K562 (cell line): Measurements from ENCODE around the gene KIAA0319L. TPM values are rescaled to one million over a fixed set of nuclear protein-coding genes. Genes with fewer than 3 reads are reported as not detected.

Experiments
- ATAC-seq: fragments of 200-7000 bp; cut with Tn5 transposase; 3 replicates; pipeline ENCODE4 v1.9.1; 2020; ENCODE audit warnings: moderate library complexity
- BruUV-seq: library from RNA; stranded (reverse); fragments of 400-500 nt; replicated peaks from 2 replicates; lab custom pipeline; 2021; lab: Mats Ljungman, UMichigan
- CTCF ChIA-PET: fragments of 300-600 bp; formaldehyde crosslinking; extraction: SDS; loops from one replicate; lab custom pipeline; 2021; ENCODE audit warnings: low intra/inter-chr PET ratio; lab: Yijun Ruan, JAX
- POLR2A ChIA-PET: fragments of 300-600, 350-650 bp; sonication (Branson Sonifier 250); formaldehyde crosslinking; extraction: SDS; loops from one replicate; lab custom pipeline; 2021; ENCODE audit warnings: antibody characterized with exemption, inconsistent platforms; lab: Yijun Ruan, JAX
- DNase-seq, 4 experiments: peaks; one replicate each; pipeline versions ENCODE4 v3.0.0 to v3.0.0-alpha.2; 2011 to 2018; ENCODE audit warnings: low spot score in 3 of 4, mixed read lengths in 3 of 4; ENCODE audit errors: extremely low read depth in 1 of 4
- FAIRE-seq: peaks from 2 replicates; lab custom pipeline; 2011; peaks lifted over from hg19 to GRCh38; lab: Jason Lieb, UNC
- H2AFZ ChIP-seq: 2 replicates; pipeline ENCODE4 v1.6.0; 2011; ENCODE audit warnings: low read depth, low read length, control low read depth, inconsistent platforms
- H3K27ac ChIP-seq: fragments of 200-600 bp; 3 replicates; pipeline ENCODE4 v1.8.0; 2011; ENCODE audit warnings: low read depth, mild to moderate bottlenecking, control low read depth, inconsistent platforms, low read length, moderate library complexity, mixed read lengths; ENCODE audit errors: extremely low read depth
- H3K27me3 ChIP-seq, 2 experiments: fragments of 300-600 bp in 1 of 2; 2 replicates in 1 of 2; 3 replicates in 1 of 2; pipeline versions ENCODE4 v1.6.0 to v1.8.0; 2011; ENCODE audit warnings: inconsistent platforms in 2 of 2, low read length in 2 of 2, mild to moderate bottlenecking in 1 of 2, mixed read lengths in 1 of 2, moderate library complexity in 1 of 2; ENCODE audit not compliant: control insufficient read depth in 2 of 2, insufficient read depth in 2 of 2
- H3K36me3 ChIP-seq: fragments of 300-600 bp; 3 replicates; pipeline ENCODE4 v1.8.0; 2011; ENCODE audit warnings: mild to moderate bottlenecking, low read length, inconsistent platforms; ENCODE audit not compliant: control insufficient read depth, insufficient read depth
- H3K4me1 ChIP-seq, 2 experiments: fragments of 200-600 bp in 1 of 2; replicated peaks in 1 of 2; 2 replicates in 1 of 2; 3 replicates in 1 of 2; pipeline versions ENCODE4 v1.5.1 to v1.8.0; 2011; ENCODE audit warnings: inconsistent platforms in 2 of 2, low read length in 2 of 2, mild to moderate bottlenecking in 1 of 2, mixed read lengths in 1 of 2, moderate library complexity in 1 of 2; ENCODE audit not compliant: control insufficient read depth in 2 of 2, insufficient read depth in 2 of 2
- H3K4me2 ChIP-seq: 2 replicates; pipeline ENCODE4 v1.6.1; 2011; ENCODE audit warnings: low read length, control low read depth, inconsistent platforms, mixed read lengths; ENCODE audit not compliant: insufficient read depth
- H3K4me3 ChIP-seq: fragments of 200-600 bp; sonication (generic), shearing (Covaris generic); 2 replicates; pipeline ENCODE4 v1.5.1; 2016; ENCODE audit warnings: control low read depth, inconsistent platforms
- H3K79me2 ChIP-seq: fragments of 200-600 bp; 3 replicates; pipeline ENCODE4 v1.8.0; 2011; ENCODE audit warnings: low read length, inconsistent platforms; ENCODE audit not compliant: control insufficient read depth, insufficient read depth
- H3K9ac ChIP-seq, 2 experiments: 2 replicates each; pipeline versions ENCODE4 v1.6.0 to v1.6.1; 2011; ENCODE audit warnings: low read depth in 2 of 2, low read length in 2 of 2, control low read depth in 1 of 2, inconsistent platforms in 1 of 2, mild to moderate bottlenecking in 1 of 2, mixed read lengths in 1 of 2; ENCODE audit not compliant: insufficient read depth in 1 of 2
- H3K9me1 ChIP-seq: one replicate; pipeline ENCODE4 v1.6.0; 2011; ENCODE audit warnings: inconsistent platforms, mild to moderate bottlenecking, low read length, moderate library complexity; ENCODE audit not compliant: control insufficient read depth, insufficient read depth
- H3K9me3 ChIP-seq: replicated peaks from 2 replicates; pipeline ENCODE4 v1.5.1; 2011; ENCODE audit warnings: low read depth, low read length, inconsistent platforms; ENCODE audit not compliant: control insufficient read depth, insufficient read depth
- H4K20me1 ChIP-seq: replicated peaks from 2 replicates; pipeline ENCODE4 v1.6.1; 2011; ENCODE audit warnings: low read length, inconsistent platforms, mixed read lengths; ENCODE audit not compliant: control insufficient read depth, insufficient read depth
- CHD2 ChIP-seq: IDR thresholded peaks from 2 replicates; pipeline ENCODE4 v1.6.1; 2011; ENCODE audit warnings: low read depth, low read length
- CLOCK ChIP-seq: fragments of 250-450 bp; sonication (Bioruptor Pico); IDR thresholded peaks from 2 replicates; pipeline ENCODE4 v1.4.0; 2020; ENCODE audit warnings: mild to moderate bottlenecking, moderate library complexity, borderline replicate concordance
- DACH1 ChIP-seq: fragments of 450-650 bp; IDR thresholded peaks from 2 replicates; pipeline ENCODE4 v1.6.1; 2018; ENCODE audit not compliant: partially characterized antibody
- KDM5B ChIP-seq: fragments of 200-600 bp; sonication (generic); IDR thresholded peaks from 2 replicates; pipeline ENCODE4 v1.6.1; 2012; ENCODE audit warnings: low read depth, mild to moderate bottlenecking, moderate library complexity, low read length, control low read depth, inconsistent platforms; ENCODE audit not compliant: insufficient replicate concordance
- KLF1 ChIP-seq: fragments of 450-650 bp; IDR thresholded peaks from 2 replicates; pipeline ENCODE4 v1.6.1; 2016; ENCODE audit warnings: missing genetic modification characterization, missing compliant biosample characterization
- MAFF ChIP-seq: IDR thresholded peaks from 2 replicates; pipeline ENCODE4 v1.6.1; 2012; ENCODE audit warnings: low read length, improper control_type of control experiment
- NEUROD1 ChIP-seq: fragments of 150-350 bp; IDR thresholded peaks from 2 replicates; pipeline ENCODE4 v1.6.1; 2014; ENCODE audit warnings: borderline replicate concordance, low read length, low read depth; ENCODE audit not compliant: partially characterized antibody
- RERE ChIP-seq: sonication (generic); formaldehyde crosslinking; IDR thresholded peaks from 2 replicates; pipeline ENCODE4 v1.8.0; 2023; ENCODE audit warnings: missing genetic modification reagents, mild to moderate bottlenecking, borderline replicate concordance
- WGBS: fragments of 100-300 bp; shearing (Covaris generic); methylation state at CpG from one replicate; pipeline ENCODE4 v1.1.6; 2016; ENCODE audit warnings: low coverage, mixed read lengths; ENCODE audit not compliant: insufficient coverage; ENCODE audit errors: missing lambda C conversion rate; 5-methylcytosine and 5-hydroxymethylcytosine counted together
- in situ Hi-C: fragments of 300-500 bp; cut with MboI; formaldehyde crosslinking; loops from 4 replicates; pipeline ENCODE4 v1.15.0; 2018; ENCODE audit warnings: inconsistent platforms, mixed read lengths
- intact Hi-C: fragments of 100-400 bp; cut with micrococcal nuclease; formaldehyde crosslinking; loops from 2 replicates; pipeline ENCODE4 v1.14.2; 2022
- polyA plus RNA-seq, 8 experiments: library from polyadenylated mRNA; depleted of rRNA in 4 of 8; stranded (reverse) in 5 of 8; unstranded in 3 of 8; fragments of >200 nt; fragmentation: Nextera tagmentation in 2 of 8; fragmentation: Illumina TruSeq in 1 of 8; extraction: Ambion mirVana in 2 of 8; extraction: Trizol in 1 of 8; gene quantifications; 2 replicates each; pipeline versions ENCODE4 v1.2.1 to v1.2.3, GENCODE V29; 2011 to 2014; ENCODE audit warnings: inconsistent platforms in 1 of 8, missing spikeins in 1 of 8
- total RNA-seq, 7 experiments: library from RNA; depleted of rRNA in 6 of 7; stranded (reverse); fragments of >200 nt in 6 of 7; fragmentation: Illumina TruSeq in 2 of 7; extraction: Trizol in 2 of 7; gene quantifications; 2 replicates each; pipeline versions ENCODE4 v1.2.1 to v1.2.3, GENCODE V29; 2011 to 2021; ENCODE audit warnings: low replicate concordance in 1 of 7

The KIAA0319L gene
- total and polyA plus RNA-seq, 9 of the 15 experiments (the other 6 are each of a cell fraction or from before 2014, with no cell fraction given), result 2.4 to 51.7 (median 27.4) TPM

GRCh38 chr1:35572296-35572695 is 15.1 kb upstream of the KIAA0319L start:
- no peak for TF ChIP-seq CLOCK (CRISPR knock-in tag)
- no peak for TF ChIP-seq KDM5B
- no peak for TF ChIP-seq CHD2
- no peak for TF ChIP-seq RERE (CRISPR knock-in tag)
- TF ChIP-seq DACH1, result no peak
- TF ChIP-seq NEUROD1, result no peak
- no peak for TF ChIP-seq KLF1 (tag)
- TF ChIP-seq MAFF, result no peak
- TF ChIP-seq, all 486 proteins: peak for 0
- no peaks in the 10 kb centered on the region for H3K9me3 ChIP-seq
- 11% methylated on average over 2 of the region's 2 CpGs for WGBS
- no peak overlapping the region for H3K27ac ChIP-seq
- H4K20me1 ChIP-seq, result 0 out of 2 replicates have a peak, but pooled peaks cover 5% of the 10 kb centered on the region
- peaks cover 10 to 24% of the 10 kb centered on the region in 2 experiments for H3K4me1 ChIP-seq
- no peak for ATAC-seq
- no peak overlapping the region for H3K9ac ChIP-seq
- BruUV-seq, result no TSS peak
- H3K9me1 ChIP-seq, result no peaks in the 10 kb centered on the region
- H2AFZ ChIP-seq, result no peak overlapping the region
- no peak overlapping the region for H3K4me3 ChIP-seq
- DNase-seq, result no peak
- no peaks in the 10 kb centered on the region for H3K79me2 ChIP-seq
- intact Hi-C loops, result no loop called here
- FAIRE-seq, result peak; percentile 52
- peaks cover 3 to 18% of the 10 kb centered on the region in 2 experiments; a peak in 4 of 5 replicates for H3K27me3 ChIP-seq
- ChIA-PET POLR2A (interaction anchor here (0.7 to 1.3 kb wide), 4 partner anchors 9 to 159 kb away, joined by 3 read pairs; no protein-coding TSS in a partner anchor), CTCF (interaction anchor here (0.6 kb wide), 1 partner anchor 236 kb away, joined by 3 read pairs; no protein-coding TSS in a partner anchor)
- in situ Hi-C loops, result no loop called here
- H3K4me2 ChIP-seq, result no peak overlapping the region
- no peaks in the 10 kb centered on the region for H3K36me3 ChIP-seq
